H1 (cell line): Measurements from ENCODE around the gene MDFI. TPM values are rescaled to one million over a fixed set of nuclear protein-coding genes. Genes with fewer than 3 reads are reported as not detected.

ENCODE experiments used
- CHD2 ChIP-seq: IDR thresholded peaks from 2 replicates; pipeline ENCODE4 v1.6.1; 2012; ENCODE audit warnings: low read length, improper control_type of control experiment
- CHD7 ChIP-seq: fragments of 300-600 bp; sonication (generic); IDR thresholded peaks from 2 replicates; pipeline ENCODE4 v1.7.1; 2012; ENCODE audit warnings: low read length, moderate library complexity, mild to moderate bottlenecking, inconsistent platforms; ENCODE audit not compliant: insufficient replicate concordance
- E2F6 ChIP-seq: IDR thresholded peaks from 2 replicates; pipeline ENCODE4 v1.6.1; 2012; ENCODE audit warnings: inconsistent platforms
- HDAC6 ChIP-seq: IDR thresholded peaks from one replicate; pipeline ENCODE4 v1.7.1; 2012; ENCODE audit warnings: low read depth, mild to moderate bottlenecking, inconsistent platforms, low read length, moderate library complexity
- JUN ChIP-seq: IDR thresholded peaks from 2 replicates; pipeline ENCODE4 v1.6.1; 2011; ENCODE audit warnings: low read depth, mild to moderate bottlenecking, improper control_type of control experiment, low read length
- MAFK ChIP-seq: IDR thresholded peaks from 2 replicates; pipeline ENCODE4 v1.6.1; 2012; ENCODE audit warnings: low read depth, mild to moderate bottlenecking, improper control_type of control experiment, low read length
- RAD21 ChIP-seq, 2 experiments: IDR thresholded peaks in 1 of 2; conservative IDR thresholded peaks in 1 of 2; 2 replicates each; pipeline ENCODE4 v1.6.1; 2011; ENCODE audit warnings: low read depth in 2 of 2, low read length in 2 of 2, improper control_type of control experiment in 1 of 2, inconsistent platforms in 1 of 2, mild to moderate bottlenecking in 1 of 2, moderate library complexity in 1 of 2
- polyA plus RNA-seq, 7 experiments: library from polyadenylated mRNA; depleted of rRNA in 3 of 7; stranded (reverse) in 5 of 7; unstranded in 2 of 7; fragments of >200 nt in 5 of 7; fragments of 200-250 nt in 2 of 7; gene quantifications; 1 replicate in 5 of 7; 2 replicates in 1 of 7; 4 replicates in 1 of 7; pipeline versions ENCODE4 v1.2.1 to v1.2.3, GENCODE V29; 2011 to 2013; ENCODE audit warnings: missing spikeins in 2 of 7, mixed read lengths in 2 of 7
- total RNA-seq: library from RNA; stranded (reverse); fragmentation: NEBNext Ultra II Directional; extraction: Animal tissue kit (Norgen Biotek cat#: 25700); gene quantifications from 2 replicates; pipeline ENCODE4 v1.2.1, GENCODE V29; 2021

Gene MDFI
- total and polyA plus RNA-seq, 2 of the 8 experiments (the other 6 are each of a cell fraction or from before 2014, with no cell fraction given): 41.0 to 65.6 TPM

- TF ChIP-seq CHD7 (no peak), RAD21 (IDR thresholded peaks at IDR 0.05 in 1 of 2, conservative IDR thresholded peaks at IDR 0.05 in 1 of 2; ENCODE audit: low read depth in 2 of 2, low read length in 2 of 2) (no peak), E2F6 (no peak), JUN (no peak), CHD2 (no peak), HDAC6 (no peak), MAFK (no peak)
Observed at GRCh38 chr6:41589223-41589622, 49.0 kb upstream of the MDFI start (continued).
